Measurements from ENCODE around the gene TAPBPL. TPM values are rescaled to one million over a fixed set of nuclear protein-coding genes. Genes with fewer than 3 reads are reported as not detected.

The TAPBPL gene
- total and polyA plus RNA-seq, 2 of the 4 experiments (the other 2 are of a cell fraction): 3.4 to 12.1 TPM

- no peak overlapping the region for H2BK15ac ChIP-seq (ENCODE audit: low read depth, low read length)
- no peak overlapping the region for H3K9ac ChIP-seq (ENCODE audit: low read depth, low read length)
- ATAC-seq (ENCODE audit: low read depth) (no peak), DNase-seq (no peak)
- H3K36me3 ChIP-seq (ENCODE audit: control insufficient read depth, insufficient read depth, low read length): no peaks in the 10 kb centered on the region
- 0 out of 4 replicates have a peak, but pooled peaks cover 0 to 3% of the 10 kb centered on the region in 2 experiments for H3K79me1 ChIP-seq (ENCODE audit: low read depth in 1 of 2, low read length in 2 of 2)
- no peak overlapping the region for H3K23ac ChIP-seq (ENCODE audit: low read depth, low read length)
- no peak overlapping the region for H2AK5ac ChIP-seq (ENCODE audit: low read depth, low read length)
- H2BK20ac ChIP-seq (ENCODE audit: low read depth, low read length): no peak overlapping the region
- H2AK9ac ChIP-seq (replicated peaks; ENCODE audit: low read depth, low read length, poor library complexity): no peak overlapping the region
- H3K18ac ChIP-seq (ENCODE audit: low read depth, low read length): no peak overlapping the region
- H3K4me3 ChIP-seq (ENCODE audit: insufficient read depth, low read depth, low read length): no peak overlapping the region
- no peak overlapping the region for H3K14ac ChIP-seq (replicated peaks; ENCODE audit: low read depth, low read length)
- no peak overlapping the region for H2BK5ac ChIP-seq (ENCODE audit: low read depth, low read length, poor library complexity, severe bottlenecking)
- no peak overlapping the region for H3K4ac ChIP-seq (ENCODE audit: low read depth, low read length)
- CTCF ChIA-PET: interaction anchor here (0.7 kb wide), 1 partner anchor 14 kb away, joined by 6 read pairs; no protein-coding TSS in a partner anchor
- H3K4me1 ChIP-seq (ENCODE audit: control insufficient read depth, insufficient read depth, low read length): peaks cover 10% of the 10 kb centered on the region
- no peak overlapping the region for H2BK120ac ChIP-seq (ENCODE audit: low read depth, low read length)
- no peak overlapping the region for H2AFZ ChIP-seq (replicated peaks; ENCODE audit: low read length, poor library complexity)
- H4K20me1 ChIP-seq (ENCODE audit: insufficient read depth, low read length): no peaks in the 10 kb centered on the region
- BruUV-seq (replicated peaks): no TSS peak
- peaks cover 12% of the 10 kb centered on the region for H3K9me1 ChIP-seq (ENCODE audit: insufficient read depth, low read length)
- in situ Hi-C loops (cut with MboI; ENCODE audit: low sequenced_read_pairs) (no loop called here), dilution Hi-C loops (cut with HindIII; ENCODE audit: low sequenced_read_pairs, unreplicated experiment) (no loop called here), intact Hi-C loops (cut with micrococcal nuclease) (no loop called here)
- POLR2A ChIA-PET (ENCODE audit: unreplicated experiment): no interaction called here
- H3K27me3 ChIP-seq (ENCODE audit: control insufficient read depth, insufficient read depth, low read length): no peaks in the 10 kb centered on the region
- WGBS, 2 experiments (ENCODE audit: extremely low coverage in 2 of 2, insufficient read length in 1 of 2): 80% methylated on average over 1 of the region's 3 CpGs; no CpG with 5 or more reads in 1 of the 2 experiments
- H4K8ac ChIP-seq (ENCODE audit: low read depth in 2 of 2, low read length in 2 of 2): no peak overlapping the region
- H3K4me2 ChIP-seq (ENCODE audit: low read depth, low read length): no peak overlapping the region
- H4K5ac ChIP-seq (ENCODE audit: low read depth, low read length): no peak overlapping the region
- no peak overlapping the region for H3K27ac ChIP-seq (ENCODE audit: insufficient read depth, low read length)
- H4K91ac ChIP-seq (ENCODE audit: insufficient read depth, low read depth, low read length): no peak overlapping the region
- no peaks in the 10 kb centered on the region for H3K9me3 ChIP-seq (ENCODE audit: control insufficient read depth, insufficient read depth, low read length)
- TF ChIP-seq FOS (IDR thresholded peaks at IDR 0.05; ENCODE audit: low read depth, low read length): no peak
- no peak overlapping the region for H3K56ac ChIP-seq (ENCODE audit: extremely low read depth, insufficient read depth, low read length)
Observed at GRCh38 chr12:6428326-6428725, 23.5 kb upstream of the TAPBPL start.
